K562 (cell line): ENCODE data around the gene TXK. TPM values are rescaled to one million over a fixed set of nuclear protein-coding genes. Genes with fewer than 3 reads are reported as not detected.

ENCODE experiments used
- ATAC-seq: fragments of 200-7000 bp; cut with Tn5 transposase; 3 replicates; pipeline ENCODE4 v1.9.1; 2020; ENCODE audit warnings: moderate library complexity
- BruUV-seq: library from RNA; stranded (reverse); fragments of 400-500 nt; replicated peaks from 2 replicates; lab custom pipeline; 2021; lab: Mats Ljungman, UMichigan
- CTCF ChIA-PET: fragments of 300-600 bp; formaldehyde crosslinking; extraction: SDS; loops from one replicate; lab custom pipeline; 2021; ENCODE audit warnings: low intra/inter-chr PET ratio; lab: Yijun Ruan, JAX
- POLR2A ChIA-PET: fragments of 300-600, 350-650 bp; sonication (Branson Sonifier 250); formaldehyde crosslinking; extraction: SDS; loops from one replicate; lab custom pipeline; 2021; ENCODE audit warnings: antibody characterized with exemption, inconsistent platforms; lab: Yijun Ruan, JAX
- DNase-seq, 4 experiments: peaks; one replicate each; pipeline versions ENCODE4 v3.0.0 to v3.0.0-alpha.2; 2011 to 2018; ENCODE audit warnings: low spot score in 3 of 4, mixed read lengths in 3 of 4; ENCODE audit errors: extremely low read depth in 1 of 4
- FAIRE-seq: peaks from 2 replicates; lab custom pipeline; 2011; peaks lifted over from hg19 to GRCh38; lab: Jason Lieb, UNC
- H2AFZ ChIP-seq: 2 replicates; pipeline ENCODE4 v1.6.0; 2011; ENCODE audit warnings: low read depth, low read length, control low read depth, inconsistent platforms
- H3K27ac ChIP-seq: fragments of 200-600 bp; 3 replicates; pipeline ENCODE4 v1.8.0; 2011; ENCODE audit warnings: low read depth, mild to moderate bottlenecking, control low read depth, inconsistent platforms, low read length, moderate library complexity, mixed read lengths; ENCODE audit errors: extremely low read depth
- H3K27me3 ChIP-seq, 2 experiments: fragments of 300-600 bp in 1 of 2; 2 replicates in 1 of 2; 3 replicates in 1 of 2; pipeline versions ENCODE4 v1.6.0 to v1.8.0; 2011; ENCODE audit warnings: inconsistent platforms in 2 of 2, low read length in 2 of 2, mild to moderate bottlenecking in 1 of 2, mixed read lengths in 1 of 2, moderate library complexity in 1 of 2; ENCODE audit not compliant: control insufficient read depth in 2 of 2, insufficient read depth in 2 of 2
- H3K36me3 ChIP-seq: fragments of 300-600 bp; 3 replicates; pipeline ENCODE4 v1.8.0; 2011; ENCODE audit warnings: mild to moderate bottlenecking, low read length, inconsistent platforms; ENCODE audit not compliant: control insufficient read depth, insufficient read depth
- H3K4me1 ChIP-seq, 2 experiments: fragments of 200-600 bp in 1 of 2; replicated peaks in 1 of 2; 2 replicates in 1 of 2; 3 replicates in 1 of 2; pipeline versions ENCODE4 v1.5.1 to v1.8.0; 2011; ENCODE audit warnings: inconsistent platforms in 2 of 2, low read length in 2 of 2, mild to moderate bottlenecking in 1 of 2, mixed read lengths in 1 of 2, moderate library complexity in 1 of 2; ENCODE audit not compliant: control insufficient read depth in 2 of 2, insufficient read depth in 2 of 2
- H3K4me2 ChIP-seq: 2 replicates; pipeline ENCODE4 v1.6.1; 2011; ENCODE audit warnings: low read length, control low read depth, inconsistent platforms, mixed read lengths; ENCODE audit not compliant: insufficient read depth
- H3K4me3 ChIP-seq: fragments of 200-600 bp; sonication (generic), shearing (Covaris generic); 2 replicates; pipeline ENCODE4 v1.5.1; 2016; ENCODE audit warnings: control low read depth, inconsistent platforms
- H3K79me2 ChIP-seq: fragments of 200-600 bp; 3 replicates; pipeline ENCODE4 v1.8.0; 2011; ENCODE audit warnings: low read length, inconsistent platforms; ENCODE audit not compliant: control insufficient read depth, insufficient read depth
- H3K9ac ChIP-seq, 2 experiments: 2 replicates each; pipeline versions ENCODE4 v1.6.0 to v1.6.1; 2011; ENCODE audit warnings: low read depth in 2 of 2, low read length in 2 of 2, control low read depth in 1 of 2, inconsistent platforms in 1 of 2, mild to moderate bottlenecking in 1 of 2, mixed read lengths in 1 of 2; ENCODE audit not compliant: insufficient read depth in 1 of 2
- H3K9me1 ChIP-seq: one replicate; pipeline ENCODE4 v1.6.0; 2011; ENCODE audit warnings: inconsistent platforms, mild to moderate bottlenecking, low read length, moderate library complexity; ENCODE audit not compliant: control insufficient read depth, insufficient read depth
- H3K9me3 ChIP-seq: replicated peaks from 2 replicates; pipeline ENCODE4 v1.5.1; 2011; ENCODE audit warnings: low read depth, low read length, inconsistent platforms; ENCODE audit not compliant: control insufficient read depth, insufficient read depth
- H4K20me1 ChIP-seq: replicated peaks from 2 replicates; pipeline ENCODE4 v1.6.1; 2011; ENCODE audit warnings: low read length, inconsistent platforms, mixed read lengths; ENCODE audit not compliant: control insufficient read depth, insufficient read depth
- ARID3B ChIP-seq: fragments of 250-450 bp; sonication (Bioruptor Pico); IDR thresholded peaks from 2 replicates; pipeline ENCODE4 v1.4.0; 2020; ENCODE audit warnings: borderline replicate concordance
- ATF1 ChIP-seq, 2 experiments: fragments of 450-650 bp in 1 of 2; IDR thresholded peaks; 2 replicates each; pipeline ENCODE4 v1.6.1; 2016; ENCODE audit warnings: missing compliant biosample characterization in 1 of 2, missing genetic modification characterization in 1 of 2
- CHCHD3 ChIP-seq: fragments of 250-450 bp; sonication (Bioruptor Pico); IDR thresholded peaks from 2 replicates; pipeline ENCODE4 v2.1.2; 2022; ENCODE audit warnings: mild to moderate bottlenecking
- EGR1 ChIP-seq: fragments of 450-650 bp; conservative IDR thresholded peaks from 2 replicates; pipeline ENCODE4 v1.6.1; 2017; ENCODE audit warnings: mild to moderate bottlenecking
- ELF4 ChIP-seq: fragments of 450-650 bp; formaldehyde crosslinking; IDR thresholded peaks from 2 replicates; pipeline ENCODE4 v1.4.0; 2022; ENCODE audit warnings: missing genetic modification characterization
- GTF3C2 ChIP-seq: IDR thresholded peaks from 3 replicates; pipeline ENCODE4 v1.6.1; 2011; ENCODE audit warnings: borderline replicate concordance, mild to moderate bottlenecking, moderate library complexity; ENCODE audit not compliant: insufficient read length; ENCODE audit errors: extremely low read depth
- PREB ChIP-seq: sonication (generic); formaldehyde crosslinking; IDR thresholded peaks from 2 replicates; pipeline ENCODE4 v1.8.1; 2023; ENCODE audit warnings: mild to moderate bottlenecking, missing genetic modification reagents
- RAD21 ChIP-seq, 2 experiments: fragments of 250-450 bp in 1 of 2; fragments of 450-650 bp in 1 of 2; sonication (Bioruptor Pico) in 1 of 2; formaldehyde crosslinking in 1 of 2; IDR thresholded peaks in 1 of 2; conservative IDR thresholded peaks in 1 of 2; 2 replicates each; pipeline versions ENCODE4 v1.4.0 to v1.8.0; 2020 to 2022; ENCODE audit warnings: mild to moderate bottlenecking in 2 of 2, moderate library complexity in 1 of 2
- ZFX ChIP-seq: sonication (generic); formaldehyde crosslinking; IDR thresholded peaks from 2 replicates; pipeline ENCODE4 v1.8.0; 2022; ENCODE audit warnings: mild to moderate bottlenecking, missing genetic modification reagents, moderate library complexity
- ZNF212 ChIP-seq: fragments of 450-650 bp; formaldehyde crosslinking; IDR thresholded peaks from 2 replicates; pipeline ENCODE4 v1.4.0; 2020; ENCODE audit warnings: mild to moderate bottlenecking
- ZNF232 ChIP-seq: sonication (generic); formaldehyde crosslinking; IDR thresholded peaks from 2 replicates; pipeline ENCODE4 v1.8.0; 2022; ENCODE audit warnings: mild to moderate bottlenecking, missing genetic modification reagents
- ZNF253 ChIP-seq: fragments of 250-450 bp; sonication (Bioruptor Pico); conservative IDR thresholded peaks from 2 replicates; pipeline ENCODE4 v1.6.1; 2021; ENCODE audit warnings: mild to moderate bottlenecking
- ZNF717 ChIP-seq: fragments of 250-450 bp; sonication (Bioruptor Pico); IDR thresholded peaks from 2 replicates; pipeline ENCODE4 v1.5.0; 2021
- ZNF75A ChIP-seq: fragments of 450-650 bp; formaldehyde crosslinking; IDR thresholded peaks from 2 replicates; pipeline ENCODE4 v1.4.0; 2020; ENCODE audit warnings: mild to moderate bottlenecking
- ZNF780A ChIP-seq: fragments of 250-450 bp; sonication (Bioruptor Pico); IDR thresholded peaks from 2 replicates; pipeline ENCODE4 v1.5.0; 2021; ENCODE audit warnings: mild to moderate bottlenecking
- WGBS: fragments of 100-300 bp; shearing (Covaris generic); methylation state at CpG from one replicate; pipeline ENCODE4 v1.1.6; 2016; ENCODE audit warnings: low coverage, mixed read lengths; ENCODE audit not compliant: insufficient coverage; ENCODE audit errors: missing lambda C conversion rate; 5-methylcytosine and 5-hydroxymethylcytosine counted together
- in situ Hi-C: fragments of 300-500 bp; cut with MboI; formaldehyde crosslinking; loops from 4 replicates; pipeline ENCODE4 v1.15.0; 2018; ENCODE audit warnings: inconsistent platforms, mixed read lengths
- intact Hi-C: fragments of 100-400 bp; cut with micrococcal nuclease; formaldehyde crosslinking; loops from 2 replicates; pipeline ENCODE4 v1.14.2; 2022
- polyA plus RNA-seq, 8 experiments: library from polyadenylated mRNA; depleted of rRNA in 4 of 8; stranded (reverse) in 5 of 8; unstranded in 3 of 8; fragments of >200 nt; fragmentation: Nextera tagmentation in 2 of 8; fragmentation: Illumina TruSeq in 1 of 8; extraction: Ambion mirVana in 2 of 8; extraction: Trizol in 1 of 8; gene quantifications; 2 replicates each; pipeline versions ENCODE4 v1.2.1 to v1.2.3, GENCODE V29; 2011 to 2014; ENCODE audit warnings: inconsistent platforms in 1 of 8, missing spikeins in 1 of 8
- total RNA-seq, 7 experiments: library from RNA; depleted of rRNA in 6 of 7; stranded (reverse); fragments of >200 nt in 6 of 7; fragmentation: Illumina TruSeq in 2 of 7; extraction: Trizol in 2 of 7; gene quantifications; 2 replicates each; pipeline versions ENCODE4 v1.2.1 to v1.2.3, GENCODE V29; 2011 to 2021; ENCODE audit warnings: low replicate concordance in 1 of 7

The TXK gene
- total and polyA plus RNA-seq, 9 of the 15 experiments (the other 6 are each of a cell fraction or from before 2014, with no cell fraction given) = 0.24 to 1.1 (median 0.45) TPM; not detected in 1

GRCh38 chr4:48018112-48018511 lies 115.9 kb downstream of the TXK start (continued):
- no peak for TF ChIP-seq ARID3B (CRISPR knock-in tag)
- no peak for TF ChIP-seq ZNF717
- no peak for TF ChIP-seq RAD21 (CRISPR knock-in tag; conservative IDR thresholded peaks at IDR 0.05 in 1 of 2, IDR thresholded peaks at IDR 0.05 in 1 of 2)
- TF ChIP-seq CHCHD3 (CRISPR knock-in tag) = no peak
- TF ChIP-seq ZNF253 (CRISPR knock-in tag) = no peak

GRCh38 chr4:48017108-48017571 lies 116.9 kb downstream of the TXK start:
- WGBS = 3% methylated on average over 33 of the region's 35 CpGs
- no peak for TF ChIP-seq PREB
- TF ChIP-seq ZFX (CRISPR knock-in tag) = 0 out of 2 replicates have a peak, but pooled peaks have one; percentile 10
- TF ChIP-seq GTF3C2 = no peak
- TF ChIP-seq ATF1 (CRISPR knock-in tag; IDR thresholded peaks at IDR 0.05) = no peak
- 0 out of 2 replicates have a peak, but pooled peaks have one; percentile 11 for TF ChIP-seq ATF1 (tag; IDR thresholded peaks at IDR 0.05)
- no peak for TF ChIP-seq ZNF75A (CRISPR knock-in tag)
- TF ChIP-seq EGR1 = peak; percentile 77
- TF ChIP-seq ZNF212 = no peak
- no peak for TF ChIP-seq ELF4 (CRISPR knock-in tag)
- no peak for TF ChIP-seq ZNF232 (CRISPR knock-in tag)
- no peak for TF ChIP-seq ZNF780A (CRISPR knock-in tag)

More at GRCh38 chr4:48017108-48017571, 116.9 kb downstream of the TXK start:
- Histone ChIP-seq H3K9me3 (no peaks in the 10 kb centered on the region), H4K20me1 (no peaks in the 10 kb centered on the region), H3K4me3 (peak overlapping the region; percentile 54), H3K36me3 (no peaks in the 10 kb centered on the region), H3K9me1 (no peaks in the 10 kb centered on the region), H3K4me2 (peak overlapping the region; percentile 83), H3K79me2 (no peaks in the 10 kb centered on the region), H3K27me3 (peaks cover 10 to 16% of the 10 kb centered on the region in 2 experiments; a peak in 4 of 5 replicates), H3K27ac (no peak overlapping the region), H3K9ac (peak overlapping the region; percentile 49 to 91; a peak in 3 of 4 replicates), H2AFZ (peak overlapping the region; percentile 88), H3K4me1 (peaks cover 4 to 13% of the 10 kb centered on the region in 2 experiments; a peak in 3 of 5 replicates)
- POLR2A ChIA-PET = interaction anchor here (2.2 kb wide), 1 partner anchor 12 kb away, joined by 6 read pairs; no protein-coding TSS in a partner anchor
- in situ Hi-C loops (no loop called here), intact Hi-C loops (loop anchor here (5.0 kb wide), 1 partner anchor 70 kb away; no protein-coding TSS in a partner anchor)
- DNase-seq (peak; percentile 30 to 58 (median 46)), FAIRE-seq (no peak), ATAC-seq (peak; percentile 34)
- no TSS peak for BruUV-seq
- CTCF ChIA-PET = no interaction called here
